ENCODE measurements around the gene TGFB1. TPM values are rescaled to one million over a fixed set of nuclear protein-coding genes. Genes with fewer than 3 reads are reported as not detected.
"Not testable (repeated sequence)": the region's sequence is repeated elsewhere in the genome, so short reads cannot be mapped to it uniquely, and the experiment has no call there.

The TGFB1 gene
- total and polyA plus RNA-seq, 12 donors, result 9.7 to 44.9 (median 13.9) TPM

DNA sequence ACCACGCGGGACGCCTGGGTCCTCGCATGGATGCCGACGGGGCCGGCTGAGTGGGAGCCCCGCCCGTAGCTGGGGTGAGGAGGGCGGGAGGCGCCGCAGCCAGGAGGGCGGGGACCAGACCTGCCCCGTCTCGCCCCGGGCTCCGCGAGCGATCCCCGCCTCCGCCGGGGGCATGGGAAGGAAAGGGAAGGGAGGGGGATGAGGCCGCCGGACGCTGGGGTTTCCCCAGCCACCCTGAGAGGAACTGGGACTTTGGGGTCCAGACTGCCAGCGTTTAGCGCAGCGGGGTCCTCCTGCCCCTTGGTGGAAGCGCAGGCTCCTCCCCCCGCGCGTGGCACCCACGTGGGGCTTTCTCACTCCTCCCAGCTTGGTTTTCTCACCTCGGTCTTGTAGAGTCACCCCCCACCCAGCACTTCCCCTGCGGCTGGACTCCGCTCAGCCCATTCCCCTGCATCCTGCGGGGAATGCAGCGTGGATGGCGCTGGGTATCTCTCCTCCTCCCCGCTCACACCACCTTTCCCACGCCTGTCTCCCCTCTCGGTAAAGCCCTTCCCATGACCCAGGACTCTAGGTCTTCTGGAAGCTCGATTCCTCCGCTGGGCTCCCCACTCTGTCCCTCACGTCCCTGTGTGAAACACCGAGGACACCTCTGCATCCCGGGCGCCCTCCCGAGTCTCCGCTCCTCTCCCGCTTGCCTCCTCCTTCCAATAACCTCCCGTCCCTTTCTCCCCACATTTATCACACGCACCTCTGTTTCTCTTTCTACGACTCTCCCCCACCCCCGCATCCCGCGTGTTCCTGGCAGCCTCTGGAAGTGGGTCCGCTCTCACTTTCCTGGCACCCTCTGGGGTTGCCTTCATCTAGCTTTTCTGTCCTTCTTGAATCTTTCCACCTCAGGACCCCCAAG lies 2.1 kb downstream of the TGFB1 start:
- intact Hi-C loops (cut with DNase I), result loop anchor here in 9 of 10 donors (1.0 to 10.0 kb wide), 8 partner anchors 24 to 144 kb away; partner anchors contain the start of genes CCDC97 (in 6 of the 9), DMAC2 (in 1 of the 9), ERICH4 (in 1 of the 9) and HNRNPUL1 (in 1 of the 9)
- TF ChIP-seq, protein P1, sequence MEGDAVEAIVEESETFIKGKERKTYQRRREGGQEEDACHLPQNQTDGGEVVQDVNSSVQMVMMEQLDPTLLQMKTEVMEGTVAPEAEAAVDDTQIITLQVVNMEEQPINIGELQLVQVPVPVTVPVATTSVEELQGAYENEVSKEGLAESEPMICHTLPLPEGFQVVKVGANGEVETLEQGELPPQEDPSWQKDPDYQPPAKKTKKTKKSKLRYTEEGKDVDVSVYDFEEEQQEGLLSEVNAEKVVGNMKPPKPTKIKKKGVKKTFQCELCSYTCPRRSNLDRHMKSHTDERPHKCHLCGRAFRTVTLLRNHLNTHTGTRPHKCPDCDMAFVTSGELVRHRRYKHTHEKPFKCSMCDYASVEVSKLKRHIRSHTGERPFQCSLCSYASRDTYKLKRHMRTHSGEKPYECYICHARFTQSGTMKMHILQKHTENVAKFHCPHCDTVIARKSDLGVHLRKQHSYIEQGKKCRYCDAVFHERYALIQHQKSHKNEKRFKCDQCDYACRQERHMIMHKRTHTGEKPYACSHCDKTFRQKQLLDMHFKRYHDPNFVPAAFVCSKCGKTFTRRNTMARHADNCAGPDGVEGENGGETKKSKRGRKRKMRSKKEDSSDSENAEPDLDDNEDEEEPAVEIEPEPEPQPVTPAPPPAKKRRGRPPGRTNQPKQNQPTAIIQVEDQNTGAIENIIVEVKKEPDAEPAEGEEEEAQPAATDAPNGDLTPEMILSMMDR (IDR thresholded peaks at IDR 0.05), result no peak
- 1% methylated on average over 58 of the region's 58 CpGs for WGBS, 2 donors
- ATAC-seq (peak; percentile 52 to 73 (median 63)), DNase-seq (peak; percentile 72 to 75)
- Histone ChIP-seq H3K4me1 (peaks cover 0 to 65% (median 43%) of the 10 kb centered on the region in 9 donors), H3K27me3 (peaks cover 0 to 5% (median 0%) of the 10 kb centered on the region in 7 donors), H3K9me3 (no peaks in the 10 kb centered on the region), H3K4me3 (peak overlapping the region; percentile 63 to 98 (median 79)), H3K36me3 (peaks cover 0 to 24% (median 6%) of the 10 kb centered on the region in 9 donors), H3K27ac (peak overlapping the region in 9 of 10 donors; percentile 81 to 98 (median 95))

DNA sequence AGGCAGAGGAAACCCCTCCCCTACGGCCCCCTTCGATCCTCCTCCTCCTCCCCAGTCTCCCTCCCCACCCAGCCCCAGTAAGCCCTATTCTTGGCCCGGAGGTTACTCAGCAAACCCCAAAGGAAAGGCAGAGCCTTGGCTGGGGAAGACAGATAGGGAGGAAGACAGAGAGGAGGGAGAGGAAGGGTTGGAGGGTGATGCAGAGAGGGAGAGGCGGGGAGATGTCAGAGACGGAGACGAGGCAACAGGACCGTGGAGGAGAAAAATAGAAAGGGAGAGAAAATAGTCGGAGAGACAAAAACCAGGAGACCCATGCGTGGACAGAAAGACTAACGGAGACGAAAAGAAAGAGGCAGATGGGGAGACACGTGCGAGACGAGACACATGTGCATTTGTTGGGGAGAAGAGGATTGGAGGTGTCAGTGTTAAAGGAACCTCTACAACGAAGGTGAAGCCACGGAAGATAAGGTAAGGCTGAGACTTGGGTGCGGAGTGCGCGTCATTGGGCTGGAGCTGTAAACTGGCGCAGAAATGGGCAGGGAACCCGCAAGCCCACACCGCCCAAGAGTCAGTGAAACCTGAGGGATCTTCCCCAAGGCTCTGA lies 2.9 kb downstream of the TGFB1 start:
- no peaks in the 10 kb centered on the region for H3K9me3 ChIP-seq
- peaks cover 0 to 5% (median 0%) of the 10 kb centered on the region in 7 donors for H3K27me3 ChIP-seq
- TF ChIP-seq, protein P1 (IDR thresholded peaks at IDR 0.05), result no peak
- DNase-seq, result peak in 1 of 2 donors; percentile 26
- peak overlapping the region in 9 of 10 donors; percentile 81 to 98 (median 95) for H3K27ac ChIP-seq
- H3K36me3 ChIP-seq, result peaks cover 0 to 32% (median 6%) of the 10 kb centered on the region in 9 donors
- ATAC-seq, result peak in 1 of 8 donors; percentile 19
- WGBS, 2 donors, result 11 to 16% methylated on average over 22 of the region's 22 CpGs
- peaks cover 0 to 62% (median 43%) of the 10 kb centered on the region in 9 donors for H3K4me1 ChIP-seq
- H3K4me3 ChIP-seq, result peak overlapping the region; percentile 63 to 98 (median 79)
- intact Hi-C loops (cut with DNase I), result loop anchor here in 8 of 10 donors (5.0 to 10.0 kb wide), 5 partner anchors 39 to 144 kb away; partner anchors contain the start of genes CCDC97 (in 6 of the 8), DMAC2 (in 1 of the 8), ERICH4 (in 1 of the 8) and HNRNPUL1 (in 1 of the 8)

DNA sequence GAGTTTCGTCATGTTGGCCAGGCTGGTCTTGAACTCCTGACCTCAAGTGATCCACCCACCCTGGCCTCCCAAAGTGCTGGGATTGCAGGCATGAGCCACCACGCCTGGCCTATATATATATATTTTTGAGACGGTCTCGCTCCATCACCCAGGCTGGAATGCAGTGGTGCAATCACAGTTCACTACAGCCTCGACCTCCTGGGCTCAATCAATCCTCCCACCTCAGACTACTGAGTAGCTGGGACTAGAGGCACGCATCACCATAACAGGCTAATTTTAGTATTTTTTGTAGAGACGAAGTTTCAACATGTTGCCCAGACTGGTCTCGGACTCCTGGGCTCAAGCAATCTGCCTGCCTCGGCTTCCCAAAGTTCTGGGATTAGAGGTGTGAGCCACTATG lies 6.8 kb downstream of the TGFB1 start:
- DNase-seq; ATAC-seq; H3K9me3 ChIP-seq; intact Hi-C loops (cut with DNase I); H3K27ac ChIP-seq; H3K27me3 ChIP-seq; H3K4me3 ChIP-seq: not testable (repeated sequence)
- 92 to 97% methylated on average over 9 of the region's 9 CpGs for WGBS, 2 donors
- Histone ChIP-seq H3K36me3 (peaks cover 0 to 69% (median 8%) of the 10 kb centered on the region in 9 donors), H3K4me1 (peaks cover 0 to 46% (median 22%) of the 10 kb centered on the region in 9 donors)

DNA sequence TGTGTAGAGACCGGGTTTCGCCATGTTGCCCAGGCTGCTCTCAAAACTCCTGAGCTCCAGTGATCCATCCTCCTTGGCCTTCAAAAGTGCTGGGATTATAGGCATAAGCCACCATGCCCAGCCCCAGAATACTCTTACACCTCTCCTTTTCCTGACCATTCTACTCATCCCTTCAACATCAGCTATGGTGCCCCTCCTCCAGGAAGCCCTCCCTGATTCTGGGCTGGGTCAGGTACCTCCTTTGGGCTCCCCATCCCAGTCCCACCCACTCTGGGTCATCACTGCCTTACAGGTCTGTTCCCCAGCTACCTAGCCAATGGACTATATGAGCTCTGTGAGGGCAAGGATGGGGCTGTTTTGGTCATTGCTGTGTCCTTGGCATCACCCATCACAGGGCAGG lies 9.6 kb downstream of the TGFB1 start:
- ATAC-seq (no peak), DNase-seq (no peak)
- no peaks in the 10 kb centered on the region for H3K9me3 ChIP-seq
- no peaks in the 10 kb centered on the region for H3K27me3 ChIP-seq
- H3K36me3 ChIP-seq, result peaks cover 0 to 97% (median 20%) of the 10 kb centered on the region in 9 donors
- H3K4me3 ChIP-seq, result no peak overlapping the region
- WGBS, 2 donors, result 97 to 100% methylated on average over 2 of the region's 2 CpGs
- intact Hi-C loops (cut with DNase I), result no loop called here
- no peak overlapping the region for H3K27ac ChIP-seq
- TF ChIP-seq, protein P1 (IDR thresholded peaks at IDR 0.05), result no peak
- peaks cover 0 to 32% (median 2%) of the 10 kb centered on the region in 9 donors for H3K4me1 ChIP-seq

Measured in heart right ventricle (tissue), 16 donors.